GM21367 (cell line): ENCODE measurements around the gene STK32A.

Experiments used
- ATAC-seq: cut with Tn5 transposase; IDR thresholded peaks from one replicate; pipeline ENCODE4 v1.9.1; 2021; ENCODE audit not compliant: unreplicated experiment

STK32A gene

DNA sequence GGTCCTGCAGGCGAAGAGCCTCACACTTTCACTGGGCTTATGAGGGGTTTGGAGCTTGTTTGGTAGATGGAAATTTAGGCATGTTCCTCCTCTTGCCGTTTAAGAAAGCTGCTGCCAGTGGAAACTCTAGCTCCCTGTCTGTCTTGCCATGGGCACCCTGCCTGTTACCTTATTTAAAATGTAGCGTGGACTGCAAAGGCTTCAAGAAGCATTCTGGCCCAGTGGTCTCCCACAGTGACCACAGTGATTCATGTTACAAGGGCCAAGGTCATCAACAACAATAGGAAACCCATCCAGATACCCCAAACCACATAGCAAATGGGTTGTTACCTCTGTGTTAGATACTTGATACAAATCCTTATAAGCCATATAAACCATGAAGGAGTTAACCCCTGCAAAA is 178.4 kb downstream of the STK32A start:
- ATAC-seq, result no peak

DNA sequence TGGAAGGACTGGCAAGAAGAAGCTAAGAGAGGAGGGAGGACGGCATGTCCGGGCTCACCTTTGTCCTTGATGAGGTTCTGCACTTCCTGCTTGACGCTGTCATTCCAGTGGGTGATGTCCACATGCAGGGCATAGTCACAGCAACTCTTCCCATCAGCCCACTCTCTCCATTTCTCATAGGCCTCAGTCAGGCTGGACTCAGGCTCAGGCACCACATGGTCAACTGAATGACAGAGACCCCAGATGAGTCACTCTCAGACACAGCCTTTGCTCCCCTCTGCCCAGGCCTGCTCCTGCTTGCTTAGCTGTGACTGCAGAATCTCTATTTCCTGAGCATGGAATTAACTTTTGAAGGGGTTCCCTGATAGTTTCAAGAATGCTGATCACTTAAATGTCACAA is 180.8 kb downstream of the STK32A start:
- ATAC-seq, result no peak

DNA sequence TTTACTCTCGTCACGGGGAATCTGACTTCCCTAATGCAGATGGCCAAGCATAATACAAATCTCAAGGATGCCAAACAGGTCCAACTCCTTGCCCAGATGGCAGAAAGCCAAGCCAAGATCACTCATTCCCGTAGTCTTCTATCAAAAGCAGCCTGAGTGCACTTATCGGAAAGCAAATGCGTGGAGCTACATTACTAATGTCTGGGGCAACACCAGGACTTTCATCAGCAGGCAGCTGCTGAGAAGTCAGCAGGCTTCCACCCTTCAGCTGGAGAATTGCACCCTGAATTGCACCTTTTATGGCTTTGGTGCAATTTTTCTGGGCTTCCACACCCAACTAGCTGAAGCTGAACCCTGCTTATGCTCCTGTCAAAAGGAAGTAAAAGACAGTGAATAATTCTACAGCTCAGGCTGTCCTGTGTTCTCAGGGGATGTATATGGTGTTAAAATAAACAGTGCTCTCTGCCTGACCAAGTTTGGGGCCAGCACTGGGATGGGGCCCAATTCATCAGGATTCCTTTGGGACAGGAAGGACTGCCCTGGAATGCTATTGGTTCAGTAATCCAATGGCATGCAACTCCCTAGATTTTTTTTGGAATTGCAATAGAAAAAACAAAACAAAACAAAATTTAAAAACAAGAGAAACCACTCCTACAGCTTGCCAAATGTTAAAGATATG is 182.4 kb downstream of the STK32A start:
- no peak for ATAC-seq

DNA sequence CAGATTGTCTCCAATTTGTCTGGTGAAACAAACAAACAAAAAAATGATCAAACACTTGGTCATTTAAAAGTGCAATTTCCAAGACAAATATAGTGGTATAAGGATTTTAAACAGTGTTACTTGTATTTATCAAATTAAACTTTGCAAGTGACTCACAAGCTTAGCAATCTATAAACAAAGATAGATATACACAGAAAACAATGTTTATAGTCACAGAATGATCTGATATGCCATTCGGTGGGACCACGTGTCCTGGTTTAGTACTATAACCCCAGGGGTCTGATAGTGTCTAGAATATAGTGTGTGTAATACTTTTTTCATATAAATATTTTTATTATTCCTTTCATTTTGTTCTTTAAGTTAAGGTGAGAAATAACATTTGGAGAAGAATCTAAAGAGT is 183.8 kb downstream of the STK32A start:
- no peak for ATAC-seq

DNA sequence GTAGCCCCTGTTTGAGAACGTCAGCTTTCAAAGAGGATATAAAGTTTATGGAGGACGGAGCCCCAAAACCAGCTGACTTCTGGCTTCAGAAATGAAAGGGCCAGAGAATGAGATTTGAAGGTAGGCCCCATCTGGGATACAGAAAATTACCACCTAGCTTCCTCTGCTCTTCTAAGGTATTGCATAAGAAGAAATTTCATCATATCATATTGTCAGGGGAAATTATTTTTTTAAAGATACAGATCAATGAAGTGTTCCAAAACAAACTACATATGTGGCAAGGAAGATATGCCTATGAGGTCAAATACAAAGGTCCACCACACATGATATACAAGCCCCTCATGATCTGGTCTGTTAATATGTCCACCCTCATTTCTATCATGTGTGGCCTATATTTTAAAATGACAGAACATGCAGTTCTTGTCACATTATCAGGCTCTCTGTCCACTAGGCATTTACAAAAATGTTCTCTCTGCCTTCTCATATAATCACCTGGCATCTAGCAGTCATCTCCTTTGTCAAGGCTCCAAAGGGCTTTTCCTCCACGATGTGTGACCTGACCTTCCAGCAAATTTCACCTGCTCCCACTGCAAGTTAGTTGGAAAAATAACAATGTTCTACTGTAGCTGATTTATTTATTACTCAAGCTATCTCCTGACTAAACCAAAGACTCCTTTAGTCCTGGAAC is 192.0 kb downstream of the STK32A start:
- ATAC-seq, result no peak

DNA sequence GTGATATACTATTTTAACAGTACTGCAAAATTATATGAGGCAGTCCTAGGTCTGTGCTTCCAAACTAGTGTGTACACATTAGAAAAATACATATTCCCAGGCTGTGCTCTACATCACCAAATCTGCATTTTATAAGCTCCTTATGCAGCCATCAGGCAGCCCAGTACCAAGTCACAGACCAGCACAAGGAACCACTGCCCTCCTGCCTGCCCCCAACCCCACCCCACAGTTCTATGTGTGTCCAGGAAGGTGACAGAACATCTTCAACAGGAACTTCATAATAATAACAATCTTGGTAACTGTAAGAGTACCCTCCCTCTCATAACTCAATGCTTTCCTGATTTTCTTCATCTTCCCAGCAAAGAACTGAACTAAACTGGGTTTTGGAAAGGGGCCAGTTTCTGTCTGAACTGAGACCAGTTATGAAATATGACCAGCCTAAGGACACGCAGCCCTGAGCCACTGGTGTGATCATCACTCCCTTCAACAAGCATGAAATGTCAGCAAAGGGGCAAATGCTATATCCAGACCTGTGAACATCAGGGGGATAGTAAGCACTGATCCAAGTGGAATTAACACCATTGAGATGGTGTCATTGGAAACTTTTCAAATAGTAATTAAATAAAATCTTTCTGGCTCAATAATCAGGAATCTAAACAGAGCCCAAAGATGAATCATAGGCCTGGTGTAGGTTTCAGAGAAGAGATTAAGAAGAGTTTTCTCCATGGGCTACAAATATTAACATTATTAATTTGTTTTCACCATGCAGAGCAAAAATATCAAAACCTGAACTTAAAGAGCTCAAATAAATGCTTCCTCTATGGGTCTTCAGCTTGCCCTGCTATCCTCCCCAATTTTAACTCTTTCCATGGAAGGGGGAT is 192.9 kb downstream of the STK32A start:
- ATAC-seq, result no peak

DNA sequence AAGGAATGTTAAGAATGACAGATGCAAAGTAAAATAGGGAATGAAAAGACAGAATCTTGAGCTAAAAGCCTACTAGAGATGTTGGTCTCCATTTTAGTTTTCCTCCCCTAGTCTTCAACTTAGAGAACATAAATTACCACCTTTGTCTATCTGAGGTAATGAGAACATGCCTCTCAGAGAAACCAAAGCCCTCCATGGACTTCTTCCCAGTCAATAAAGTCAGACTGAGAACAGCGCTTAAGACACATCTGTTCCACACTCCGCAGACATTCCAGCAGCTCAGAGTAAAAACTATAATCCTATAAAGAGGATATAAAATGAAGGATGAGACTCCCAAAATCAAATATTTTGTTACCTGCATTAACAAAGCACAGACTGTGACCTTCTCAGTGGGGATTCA is 195.8 kb downstream of the STK32A start:
- no peak for ATAC-seq

DNA sequence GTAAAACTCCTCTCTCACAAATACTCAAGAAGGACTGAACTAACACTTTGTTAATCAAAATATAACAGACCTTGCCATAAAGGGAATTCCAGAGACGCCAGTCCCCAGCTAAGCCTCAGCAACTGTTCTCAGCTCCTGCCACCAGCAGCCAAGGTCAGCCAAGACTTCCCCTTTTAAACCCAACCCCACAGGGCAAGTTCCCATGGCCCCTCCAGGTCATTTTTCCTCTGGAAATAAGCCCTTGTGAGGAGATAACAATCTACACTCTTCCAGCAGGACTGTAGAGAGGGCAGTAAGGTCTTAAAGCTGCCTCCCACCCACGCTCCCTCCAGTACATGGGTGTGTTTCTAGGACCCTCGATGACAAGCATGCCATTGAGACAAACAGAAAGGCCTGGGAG is 196.8 kb downstream of the STK32A start:
- ATAC-seq, result no peak

DNA sequence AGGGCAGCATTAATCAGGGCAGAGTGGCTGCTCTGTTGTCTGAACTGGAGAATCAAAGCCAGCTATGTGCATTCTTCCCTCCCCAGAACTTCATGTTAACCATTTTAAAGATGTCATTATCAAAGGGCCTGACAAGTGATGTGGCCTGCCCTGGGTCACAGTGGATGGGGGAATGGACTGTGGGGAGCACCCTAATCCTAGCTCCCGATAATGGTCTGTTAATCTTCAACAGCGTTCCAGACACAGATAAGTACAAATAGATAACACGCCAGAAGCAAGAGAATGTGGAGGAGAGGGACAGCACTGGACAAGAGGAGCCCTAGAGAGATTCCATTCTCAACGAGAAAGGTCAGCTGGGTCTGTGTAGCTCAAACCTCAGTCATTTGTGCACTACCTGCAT is 197.5 kb downstream of the STK32A start:
- no peak for ATAC-seq

DNA sequence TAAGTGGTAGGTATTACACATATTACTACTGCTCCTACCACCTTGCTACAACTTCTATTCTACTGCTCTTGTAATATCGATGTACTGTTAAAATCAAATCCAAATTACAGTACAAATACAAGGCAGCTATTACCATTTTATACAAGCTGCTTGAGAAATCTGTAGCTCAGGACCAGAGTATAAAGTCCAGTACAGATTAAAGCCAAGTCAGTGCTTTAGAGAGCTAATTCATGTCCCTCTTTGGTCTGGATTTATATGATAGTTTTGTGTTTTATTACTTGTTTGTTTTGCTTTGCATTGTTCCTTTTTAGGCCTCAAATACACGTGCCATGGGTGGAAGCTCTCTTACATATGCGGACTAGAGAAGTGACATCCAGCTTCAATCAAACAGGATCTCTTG is 199.2 kb downstream of the STK32A start:
- no peak for ATAC-seq

DNA sequence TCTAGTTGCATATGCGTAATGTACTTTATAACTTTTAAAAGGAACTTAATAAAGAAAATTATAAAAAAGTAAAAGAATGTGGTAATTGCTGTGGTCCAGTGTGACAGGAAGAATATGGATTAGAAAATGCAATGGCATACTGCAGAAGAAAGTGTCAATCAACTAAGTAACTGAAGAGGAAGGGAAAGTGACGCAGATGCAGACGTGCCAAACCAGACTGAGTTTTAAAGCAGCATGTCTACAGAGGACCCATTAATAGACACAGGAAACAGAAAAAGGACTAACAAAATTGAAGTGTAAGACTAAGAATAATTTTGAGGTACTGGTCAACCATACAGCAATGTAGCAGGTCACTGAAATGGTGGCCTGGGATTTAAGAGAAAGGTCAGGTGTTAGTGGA is 201.8 kb downstream of the STK32A start:
- ATAC-seq, result peak; percentile 82

DNA sequence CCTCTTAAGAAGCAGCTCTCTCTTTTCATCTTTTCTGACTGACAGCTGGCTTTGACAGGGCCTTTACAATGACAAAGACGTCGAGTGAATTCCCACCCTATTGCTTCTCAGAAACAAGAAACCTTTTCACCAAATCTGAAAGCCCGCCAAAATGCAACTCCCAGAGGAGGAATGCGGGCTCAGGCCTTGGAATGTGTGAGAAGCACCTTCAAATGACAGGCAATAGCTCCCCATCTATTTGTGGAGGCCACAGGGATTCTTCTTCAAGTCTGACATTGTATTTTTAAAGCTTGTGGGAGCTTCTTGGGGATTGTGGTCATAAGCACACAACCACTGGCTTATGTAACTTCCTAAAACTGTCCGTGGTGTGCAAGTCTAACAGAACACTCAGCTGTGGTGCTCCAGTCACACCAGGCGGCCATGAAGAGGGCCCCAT is 202.4 kb downstream of the STK32A start:
- ATAC-seq, result no peak
